Adipocyte (in vitro differentiated cells): ENCODE results near the gene TIMP2.
"Not testable (repeated sequence)": the region's sequence is repeated elsewhere in the genome, so short reads cannot be mapped to it uniquely, and the experiment has no call there.

Source experiments
- DNase-seq: peaks from one replicate; pipeline ENCODE4 v3.0.0-alpha.2; 2015; ENCODE audit warnings: low read depth
- H3K27me3 ChIP-seq: replicated peaks from 2 replicates; pipeline ENCODE4 v1.7.0; 2013; ENCODE audit warnings: mild to moderate bottlenecking, low read length, moderate library complexity; ENCODE audit not compliant: control insufficient read depth, insufficient read depth
- H3K36me3 ChIP-seq: 2 replicates; pipeline ENCODE4 v1.7.0; 2013; ENCODE audit warnings: low read length, mild to moderate bottlenecking, moderate library complexity; ENCODE audit not compliant: control insufficient read depth, insufficient read depth, severe bottlenecking
- H3K4me1 ChIP-seq: 2 replicates; pipeline ENCODE4 v1.7.0; 2013; ENCODE audit warnings: mild to moderate bottlenecking, low read length, moderate library complexity; ENCODE audit not compliant: control insufficient read depth, insufficient read depth
- H3K4me3 ChIP-seq: 2 replicates; pipeline ENCODE4 v1.7.0; 2013; ENCODE audit warnings: mild to moderate bottlenecking, low read length, moderate library complexity
- H3K9ac ChIP-seq: 2 replicates; pipeline ENCODE4 v1.7.0; 2013; ENCODE audit warnings: mild to moderate bottlenecking, low read length, moderate library complexity
- H3K9me3 ChIP-seq: 2 replicates; pipeline ENCODE4 v1.7.0; 2013; ENCODE audit warnings: mild to moderate bottlenecking, low read length, moderate library complexity; ENCODE audit not compliant: control insufficient read depth

Gene TIMP2

DNA sequence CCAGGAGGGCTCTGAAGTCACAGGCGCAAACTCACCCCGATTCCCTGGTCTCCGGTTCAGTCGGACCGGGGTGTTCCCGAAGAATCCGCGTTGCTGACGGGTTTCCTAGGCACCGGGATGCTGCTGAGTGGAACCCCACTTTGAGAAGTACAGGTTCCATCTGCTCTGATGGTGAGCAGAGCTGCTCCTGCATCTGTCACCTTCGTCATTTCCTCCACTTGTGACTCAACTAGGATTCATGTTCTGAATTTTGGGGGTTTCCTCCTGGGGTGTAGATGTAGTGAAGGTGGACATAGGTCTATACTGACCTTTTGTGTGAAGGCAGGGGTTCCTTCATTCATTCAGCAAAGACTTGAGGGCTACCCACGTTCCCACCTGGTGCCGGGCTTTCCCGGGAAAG, 29.5 kb upstream of the TIMP2 start:
- Histone ChIP-seq H3K27me3 (peaks cover 5% of the 10 kb centered on the region), H3K4me3 (no peak overlapping the region), H3K9ac (no peak overlapping the region), H3K36me3 (no peaks in the 10 kb centered on the region), H3K9me3 (peaks cover 20% of the 10 kb centered on the region), H3K4me1 (peaks cover 10% of the 10 kb centered on the region)
- no peak for DNase-seq

DNA sequence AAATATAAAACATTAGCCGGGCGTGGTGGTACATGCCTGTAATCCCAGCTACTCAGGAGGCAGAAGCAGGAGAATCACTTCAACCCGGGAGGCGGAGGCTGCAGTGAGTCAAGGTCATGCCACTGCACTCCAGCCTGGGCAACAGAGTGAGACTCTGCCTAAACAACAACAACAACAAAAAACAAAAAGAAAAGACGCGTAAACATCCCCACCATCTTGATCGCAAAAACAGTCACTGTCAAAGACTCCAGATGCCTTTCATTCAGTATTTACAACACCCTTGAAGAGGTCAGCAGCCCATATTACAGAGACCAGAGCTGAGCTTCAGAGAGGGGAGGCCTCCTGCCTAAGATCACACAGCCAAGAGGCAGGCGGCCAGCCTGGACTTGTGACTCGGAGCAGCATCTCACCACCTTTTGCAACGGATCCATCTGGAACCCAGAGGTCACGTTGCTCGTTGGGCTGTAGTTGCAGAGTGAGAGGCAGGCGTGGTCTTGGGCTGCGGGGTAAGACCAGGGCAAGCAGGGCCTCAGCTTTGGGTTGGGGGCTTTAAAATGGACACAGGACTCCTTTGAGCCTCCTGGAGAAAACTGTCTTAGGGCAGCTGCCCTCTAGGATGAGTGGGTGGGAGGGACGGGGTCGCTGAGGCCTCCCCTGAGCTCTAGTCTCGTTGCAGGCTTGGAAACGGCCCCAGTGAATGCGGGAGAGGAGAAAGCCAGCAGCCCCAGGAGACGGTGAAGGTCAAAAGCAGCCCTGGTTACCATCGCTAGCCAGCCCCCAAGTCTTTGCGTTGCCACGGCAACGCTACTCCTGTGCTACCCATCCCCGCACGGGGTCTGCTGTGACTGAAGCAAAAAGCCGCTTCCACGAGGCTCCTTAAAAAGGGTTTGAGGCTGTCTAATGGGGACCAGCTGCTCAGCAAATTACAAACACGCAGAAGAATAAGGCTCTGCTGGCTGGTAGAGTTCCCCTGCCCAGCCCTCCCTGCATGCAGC, 28.5 kb upstream of the TIMP2 start:
- peaks cover 20% of the 10 kb centered on the region for H3K9me3 ChIP-seq
- peaks cover 5% of the 10 kb centered on the region for H3K27me3 ChIP-seq
- H3K4me3 ChIP-seq, result no peak overlapping the region
- H3K9ac ChIP-seq, result no peak overlapping the region
- peaks cover 10% of the 10 kb centered on the region for H3K4me1 ChIP-seq
- no peaks in the 10 kb centered on the region for H3K36me3 ChIP-seq
- DNase-seq, result no peak

DNA sequence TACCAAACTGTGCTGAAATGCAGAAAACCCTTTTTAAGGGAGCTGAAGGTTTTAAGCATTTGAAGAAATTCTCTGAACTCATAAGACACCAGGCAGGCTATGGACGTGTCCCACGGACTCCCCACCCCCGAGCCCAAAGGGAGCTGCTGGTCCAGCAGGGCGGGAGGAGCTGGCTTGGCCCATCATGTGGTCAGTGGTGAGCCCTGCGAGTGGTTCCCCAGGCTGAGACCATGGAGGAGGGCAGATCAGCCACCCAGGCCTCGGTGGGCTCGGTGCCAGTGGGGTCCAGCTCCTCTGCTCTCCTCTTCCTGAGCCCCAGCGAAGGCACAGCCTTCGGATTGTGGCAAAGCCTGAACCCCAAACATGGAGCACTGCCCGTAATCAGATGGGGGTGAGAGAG, 27.5 kb upstream of the TIMP2 start:
- peaks cover 5% of the 10 kb centered on the region for H3K27me3 ChIP-seq
- no peak overlapping the region for H3K4me3 ChIP-seq
- no peak for DNase-seq
- peaks cover 10% of the 10 kb centered on the region for H3K4me1 ChIP-seq
- no peaks in the 10 kb centered on the region for H3K36me3 ChIP-seq
- peaks cover 20% of the 10 kb centered on the region for H3K9me3 ChIP-seq
- no peak overlapping the region for H3K9ac ChIP-seq

DNA sequence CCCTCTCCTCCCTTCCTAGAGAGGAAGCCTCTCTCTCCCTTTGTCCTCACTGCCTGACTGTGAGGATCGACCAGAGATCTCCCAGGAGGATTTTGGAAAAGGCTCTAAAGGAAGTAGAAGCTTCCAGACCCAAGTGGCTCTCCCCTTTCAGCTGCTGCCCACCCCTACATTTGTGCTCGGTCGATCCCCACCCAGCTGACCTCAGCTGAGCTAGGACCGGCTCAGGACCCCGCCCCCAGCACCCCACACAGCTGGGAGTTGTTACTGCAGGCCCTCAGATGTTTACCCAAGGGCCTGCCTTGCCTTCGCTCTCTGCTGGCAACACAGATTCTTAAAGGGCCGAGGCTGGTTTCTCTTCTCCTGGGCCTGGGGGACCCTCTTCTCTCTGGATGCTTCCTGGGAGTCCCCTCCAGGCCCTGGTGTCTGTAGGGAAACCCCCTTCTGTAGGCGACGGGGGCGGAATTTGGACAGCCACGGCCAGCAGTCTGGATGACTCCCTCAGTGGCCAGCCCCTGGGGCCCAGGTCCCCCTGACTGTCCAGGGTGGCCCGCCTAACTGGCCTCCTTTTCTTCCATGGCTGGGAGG, 26.9 kb upstream of the TIMP2 start:
- Histone ChIP-seq H3K4me3 (no peak overlapping the region), H3K9ac (no peak overlapping the region), H3K36me3 (no peaks in the 10 kb centered on the region), H3K9me3 (peaks cover 20% of the 10 kb centered on the region), H3K4me1 (peaks cover 10% of the 10 kb centered on the region), H3K27me3 (peaks cover 5% of the 10 kb centered on the region)
- peak; percentile 37 for DNase-seq

DNA sequence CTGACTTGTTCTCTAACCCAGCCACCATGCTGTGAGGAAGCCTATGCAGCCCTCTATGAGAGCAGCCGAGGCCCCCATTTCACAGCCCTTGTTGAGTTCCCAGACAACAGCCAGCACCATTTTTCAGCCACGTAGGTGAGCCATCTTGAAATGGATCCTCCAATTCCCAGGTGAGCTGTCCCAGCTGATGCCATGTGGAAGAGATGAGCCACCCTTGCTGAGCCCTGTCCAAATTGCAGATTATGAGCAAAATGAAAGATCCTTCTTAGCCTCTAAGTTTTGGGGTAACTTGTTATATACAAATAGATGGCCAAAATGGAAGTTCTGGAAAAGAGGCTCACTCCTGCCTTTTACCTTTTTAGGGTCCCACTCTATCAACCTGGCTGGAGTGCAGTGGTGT, 25.7 kb upstream of the TIMP2 start:
- Histone ChIP-seq H3K4me3 (no peak overlapping the region), H3K9ac (no peak overlapping the region), H3K36me3 (no peaks in the 10 kb centered on the region), H3K9me3 (peaks cover 20% of the 10 kb centered on the region), H3K4me1 (peaks cover 10% of the 10 kb centered on the region), H3K27me3 (peaks cover 5% of the 10 kb centered on the region)
- DNase-seq, result no peak

DNA sequence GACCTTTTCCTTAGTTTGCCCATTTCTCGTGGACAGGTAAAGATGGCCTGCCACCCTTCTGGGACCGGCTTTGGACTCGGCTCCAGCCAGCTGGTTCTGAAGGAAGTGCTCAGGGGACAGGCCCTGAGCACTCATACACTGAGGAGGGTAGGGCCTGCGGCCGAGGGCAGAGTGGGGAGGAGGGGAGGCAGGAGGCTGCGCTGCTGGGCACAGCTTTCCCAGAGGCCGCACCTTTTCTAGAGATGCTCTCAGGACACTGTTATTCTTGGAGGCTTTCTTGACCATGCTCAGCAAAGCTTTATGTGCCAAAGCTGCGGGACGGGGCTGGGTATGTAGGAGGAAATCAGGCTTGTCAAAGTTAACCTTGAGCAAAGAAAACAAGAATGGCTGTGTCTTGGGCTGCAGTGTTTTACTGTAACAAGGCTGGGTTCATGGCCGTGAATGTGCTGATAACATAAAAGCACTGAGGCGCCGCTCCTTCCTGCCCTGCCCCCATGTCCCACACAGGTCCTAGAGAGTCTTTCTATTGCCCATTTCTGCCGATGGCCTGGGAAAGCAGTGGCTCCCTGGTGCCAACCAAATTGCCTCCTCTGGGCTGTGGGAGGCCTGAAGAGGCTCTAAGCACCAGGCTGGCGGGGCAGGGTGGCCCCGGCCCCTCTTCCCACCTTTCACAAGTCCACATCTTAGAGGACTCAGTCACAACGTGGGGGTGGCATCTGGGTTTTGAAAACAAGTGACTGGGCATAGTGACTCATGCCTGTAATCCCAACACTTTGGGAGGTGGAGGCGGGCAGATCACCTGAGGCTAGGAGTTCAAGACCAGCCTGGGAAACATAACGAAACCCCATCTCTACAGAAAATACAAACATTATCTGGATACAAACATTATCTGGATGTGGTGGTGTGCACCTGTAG, 22.3 kb upstream of the TIMP2 start:
- Histone ChIP-seq H3K4me3 (no peak overlapping the region), H3K9me3 (peaks cover 20% of the 10 kb centered on the region), H3K27me3 (peaks cover 8% of the 10 kb centered on the region), H3K4me1 (peaks cover 4% of the 10 kb centered on the region), H3K36me3 (no peaks in the 10 kb centered on the region), H3K9ac (no peak overlapping the region)
- no peak for DNase-seq

DNA sequence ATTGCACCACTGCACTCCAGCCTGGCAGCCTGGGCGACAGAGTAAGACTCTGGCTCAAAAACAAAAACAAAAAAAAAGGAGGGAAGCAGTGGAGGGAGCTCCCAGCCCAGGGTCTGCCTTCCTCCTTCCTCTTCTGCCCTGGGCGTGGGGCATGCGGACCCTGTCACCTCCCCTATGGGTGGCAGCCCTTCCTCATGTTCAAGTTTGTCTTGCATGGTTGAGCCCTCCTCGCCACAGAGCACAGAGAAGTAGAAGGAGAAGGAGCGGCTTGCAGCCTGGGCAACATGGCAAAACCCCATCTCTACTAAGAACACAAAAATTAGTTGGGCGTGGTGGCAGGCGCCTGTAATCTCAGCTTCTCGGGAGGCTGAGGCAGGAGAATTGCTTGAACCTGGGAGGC, 21.4 kb upstream of the TIMP2 start:
- Histone ChIP-seq H3K36me3 (no peaks in the 10 kb centered on the region), H3K9me3 (peaks cover 19% of the 10 kb centered on the region), H3K4me3 (no peak overlapping the region), H3K9ac (no peak overlapping the region), H3K4me1 (no peaks in the 10 kb centered on the region), H3K27me3 (peaks cover 8% of the 10 kb centered on the region)
- DNase-seq, result no peak

DNA sequence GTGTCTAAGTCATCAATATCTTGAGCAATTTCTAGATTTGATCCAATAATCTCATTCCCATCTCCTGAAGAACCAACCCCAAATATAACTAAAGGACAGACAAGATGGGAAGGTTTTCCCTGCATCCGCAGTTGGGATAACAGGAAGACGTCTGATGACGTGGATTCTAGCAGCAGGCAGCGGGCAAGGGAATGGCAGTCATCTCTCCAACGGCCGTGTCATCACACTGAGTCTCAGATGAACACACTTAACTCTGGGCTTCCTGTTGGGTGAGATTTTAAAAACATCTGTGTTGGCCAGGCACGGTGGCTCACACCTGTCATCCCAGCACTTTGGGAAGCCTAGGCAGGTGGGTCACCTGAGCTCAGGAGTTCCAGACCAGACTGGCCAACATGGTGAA, 20.9 kb upstream of the TIMP2 start:
- H3K36me3 ChIP-seq, result no peaks in the 10 kb centered on the region
- no peak overlapping the region for H3K4me3 ChIP-seq
- no peak for DNase-seq
- no peaks in the 10 kb centered on the region for H3K4me1 ChIP-seq
- peaks cover 14% of the 10 kb centered on the region for H3K9me3 ChIP-seq
- peaks cover 8% of the 10 kb centered on the region for H3K27me3 ChIP-seq
- no peak overlapping the region for H3K9ac ChIP-seq

DNA sequence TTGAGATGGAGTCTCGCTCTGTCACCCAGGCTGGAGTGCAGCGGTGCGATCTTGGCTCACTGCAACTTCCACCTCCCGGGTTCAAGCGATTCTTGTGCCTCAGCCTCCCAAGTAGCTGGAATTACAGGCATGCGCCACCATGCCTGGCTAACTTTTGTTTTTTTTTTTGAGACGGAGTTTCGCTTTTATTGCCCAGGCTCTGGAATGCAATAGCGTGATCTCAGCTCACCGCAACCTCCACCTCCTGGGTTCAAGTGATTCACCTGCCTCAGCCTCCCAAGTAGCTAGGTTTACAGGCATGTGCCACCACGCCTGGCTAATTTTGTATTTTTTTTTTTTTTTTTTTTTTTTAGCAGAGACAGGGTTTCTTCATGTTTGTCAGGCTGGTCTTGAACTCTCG, 20.3 kb upstream of the TIMP2 start:
- H3K36me3 ChIP-seq, H3K4me1 ChIP-seq, H3K4me3 ChIP-seq, H3K9me3 ChIP-seq, H3K9ac ChIP-seq, H3K27me3 ChIP-seq, DNase-seq: not testable (repeated sequence)

DNA sequence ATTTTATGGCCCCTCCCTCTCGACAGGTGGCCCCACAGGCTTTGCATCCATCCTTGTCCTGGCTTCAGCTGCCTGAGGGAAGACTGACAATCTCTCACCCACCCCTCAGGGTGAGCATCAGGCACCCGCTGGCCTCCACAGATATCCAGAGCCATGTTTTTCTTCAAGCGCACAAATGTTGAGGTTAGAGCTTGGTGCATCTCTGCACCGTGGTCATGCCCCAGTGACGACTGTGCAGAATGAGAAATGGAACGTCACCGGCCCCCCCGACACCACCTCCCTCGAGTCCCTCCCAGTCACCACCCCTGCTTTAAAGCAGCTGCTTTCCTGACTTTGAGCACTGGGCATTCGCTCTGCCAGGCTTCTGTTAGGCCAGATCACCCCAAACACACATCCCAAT, 19.8 kb upstream of the TIMP2 start:
- H3K36me3 ChIP-seq, result no peaks in the 10 kb centered on the region
- H3K9me3 ChIP-seq, result peaks cover 2% of the 10 kb centered on the region
- DNase-seq, result no peak
- H3K4me3 ChIP-seq, result no peak overlapping the region
- no peak overlapping the region for H3K9ac ChIP-seq
- peaks cover 3% of the 10 kb centered on the region for H3K4me1 ChIP-seq
- H3K27me3 ChIP-seq, result peaks cover 8% of the 10 kb centered on the region

DNA sequence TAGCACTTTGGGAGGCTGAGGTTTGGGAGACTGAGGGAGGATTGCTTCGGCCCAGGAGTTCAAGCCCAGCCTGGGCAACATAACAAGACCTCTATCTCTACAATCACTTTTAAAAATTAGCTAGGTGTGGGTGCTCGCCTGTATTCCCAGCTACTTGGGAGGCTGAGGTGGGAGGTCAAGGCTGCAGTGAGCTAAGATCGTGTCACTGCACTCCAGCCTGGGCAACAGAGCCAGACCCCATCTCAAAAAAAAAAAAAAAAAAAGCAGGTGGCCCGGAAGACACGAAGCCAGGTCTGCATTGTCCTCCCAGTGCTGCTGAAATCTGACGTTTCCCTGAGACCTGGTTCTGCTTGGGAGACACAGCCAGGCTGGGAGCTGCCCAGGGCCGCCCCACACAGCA, 18.8 kb upstream of the TIMP2 start:
- DNase-seq, result no peak

More for the DNA sequence above, 18.8 kb upstream of the TIMP2 start:
- no peak overlapping the region for H3K4me3 ChIP-seq
- H3K36me3 ChIP-seq, result no peaks in the 10 kb centered on the region
- H3K4me1 ChIP-seq, result peaks cover 3% of the 10 kb centered on the region
- no peaks in the 10 kb centered on the region for H3K9me3 ChIP-seq
- H3K9ac ChIP-seq, result no peak overlapping the region
- peaks cover 8% of the 10 kb centered on the region for H3K27me3 ChIP-seq
